Upper lobe of left lung (tissue), 4 donors: ENCODE data around the gene MYLK.

Source experiments
- CTCF ChIP-seq, 6 experiments: fragments of 450-650 bp in 4 of 6; fragments of 200-600 bp in 2 of 6; sonication (generic) in 2 of 6; IDR thresholded peaks; one replicate each; pipeline ENCODE4 v1.5.1; 2016 to 2019; ENCODE audit warnings: antibody characterized with exemption in 6 of 6
- EP300 ChIP-seq, 4 donors: sonication (generic); formaldehyde crosslinking; IDR thresholded peaks; one replicate each; pipeline ENCODE4 v1.5.1; 2017; ENCODE audit warnings: antibody characterized with exemption in 4 of 4, control low read depth in 2 of 4

- TF ChIP-seq CTCF (IDR thresholded peaks at IDR 0.05) (no peak), EP300 (IDR thresholded peaks at IDR 0.05) (no peak)
Observed at GRCh38 chr3:123593381-123593780, 290.8 kb downstream of the MYLK start.
